WERI-Rb-1 (cell line): ENCODE data around the gene NRF1.

Experiments
- DNase-seq: peaks from one replicate; pipeline ENCODE4 v3.0.0-alpha.2; 2020
- H3K27ac ChIP-seq: fragments of 250-450 bp; sonication (Bioruptor Pico); 2 replicates; pipeline ENCODE4 v1.5.1; 2020; ENCODE audit warnings: mild to moderate bottlenecking, moderate library complexity
- H3K27me3 ChIP-seq: fragments of 250-450 bp; sonication (Bioruptor Pico); 2 replicates; pipeline ENCODE4 v1.5.1; 2021; ENCODE audit warnings: mild to moderate bottlenecking, low read depth, moderate library complexity; ENCODE audit not compliant: insufficient read depth, severe bottlenecking
- H3K36me3 ChIP-seq: fragments of 250-450 bp; sonication (Bioruptor Pico); 2 replicates; pipeline ENCODE4 v1.5.1; 2020; ENCODE audit warnings: mild to moderate bottlenecking, moderate library complexity
- H3K4me3 ChIP-seq: 2 replicates; pipeline ENCODE4 v1.5.1; 2011; ENCODE audit warnings: low read depth, mild to moderate bottlenecking, control low read depth, low read length
- H3K9me3 ChIP-seq: fragments of 250-450 bp; sonication (Bioruptor Pico); 2 replicates; pipeline ENCODE4 v1.5.1; 2021; ENCODE audit warnings: mild to moderate bottlenecking, moderate library complexity; ENCODE audit not compliant: severe bottlenecking
- TF ChIP-seq, protein P1 (sequence below): IDR thresholded peaks from 2 replicates; pipeline ENCODE4 v1.5.1; 2011; ENCODE audit warnings: low read depth, mild to moderate bottlenecking, control low read depth, inconsistent platforms, low read length

NRF1 gene

GRCh38 chr7:129713544-129713943, 102.0 kb downstream of the NRF1 start:
- H3K27ac ChIP-seq: no peak overlapping the region
- no peaks in the 10 kb centered on the region for H3K27me3 ChIP-seq
- H3K9me3 ChIP-seq: no peaks in the 10 kb centered on the region
- DNase-seq: no peak
- TF ChIP-seq, protein P1, sequence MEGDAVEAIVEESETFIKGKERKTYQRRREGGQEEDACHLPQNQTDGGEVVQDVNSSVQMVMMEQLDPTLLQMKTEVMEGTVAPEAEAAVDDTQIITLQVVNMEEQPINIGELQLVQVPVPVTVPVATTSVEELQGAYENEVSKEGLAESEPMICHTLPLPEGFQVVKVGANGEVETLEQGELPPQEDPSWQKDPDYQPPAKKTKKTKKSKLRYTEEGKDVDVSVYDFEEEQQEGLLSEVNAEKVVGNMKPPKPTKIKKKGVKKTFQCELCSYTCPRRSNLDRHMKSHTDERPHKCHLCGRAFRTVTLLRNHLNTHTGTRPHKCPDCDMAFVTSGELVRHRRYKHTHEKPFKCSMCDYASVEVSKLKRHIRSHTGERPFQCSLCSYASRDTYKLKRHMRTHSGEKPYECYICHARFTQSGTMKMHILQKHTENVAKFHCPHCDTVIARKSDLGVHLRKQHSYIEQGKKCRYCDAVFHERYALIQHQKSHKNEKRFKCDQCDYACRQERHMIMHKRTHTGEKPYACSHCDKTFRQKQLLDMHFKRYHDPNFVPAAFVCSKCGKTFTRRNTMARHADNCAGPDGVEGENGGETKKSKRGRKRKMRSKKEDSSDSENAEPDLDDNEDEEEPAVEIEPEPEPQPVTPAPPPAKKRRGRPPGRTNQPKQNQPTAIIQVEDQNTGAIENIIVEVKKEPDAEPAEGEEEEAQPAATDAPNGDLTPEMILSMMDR: no peak
- H3K36me3 ChIP-seq: peaks cover 57% of the 10 kb centered on the region
- H3K4me3 ChIP-seq: no peak overlapping the region

DNA sequence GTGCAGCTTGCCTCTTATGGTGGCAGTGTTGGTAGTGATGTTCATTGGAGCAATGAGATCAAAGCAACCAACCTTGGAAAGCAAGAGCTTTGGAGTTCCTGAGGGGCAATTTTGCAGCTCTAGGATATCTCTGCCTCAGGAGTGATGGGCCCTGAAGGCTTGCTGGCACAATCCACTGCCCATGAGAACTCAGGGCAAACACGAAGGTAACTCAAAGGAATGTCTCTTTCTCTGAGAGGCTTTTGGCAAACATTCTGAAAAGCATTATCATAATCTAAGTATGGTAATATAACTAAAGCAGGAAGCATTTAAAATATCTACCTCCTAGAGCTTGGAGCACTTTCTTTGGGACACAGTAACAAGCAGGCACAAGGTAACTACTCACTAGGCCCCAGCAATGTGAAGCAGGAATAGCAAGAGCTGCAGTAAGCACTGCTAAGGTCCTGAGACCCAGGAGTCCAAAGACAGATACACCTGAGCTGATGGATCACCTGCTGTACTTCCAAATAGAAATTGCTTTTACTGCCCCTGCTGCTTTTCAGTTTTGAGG, 103.1 kb downstream of the NRF1 start:
- Histone ChIP-seq H3K9me3 (no peaks in the 10 kb centered on the region), H3K4me3 (no peak overlapping the region), H3K27me3 (no peaks in the 10 kb centered on the region), H3K36me3 (peaks cover 56% of the 10 kb centered on the region), H3K27ac (no peak overlapping the region)
- TF ChIP-seq, protein P1: no peak
- DNase-seq: no peak

GRCh38 chr7:129719980-129720732, 108.6 kb downstream of the NRF1 start:
- no peak overlapping the region for H3K27ac ChIP-seq
- DNase-seq: no peak
- no peaks in the 10 kb centered on the region for H3K9me3 ChIP-seq
- TF ChIP-seq, protein P1: no peak
- H3K36me3 ChIP-seq: peaks cover 46% of the 10 kb centered on the region
- no peaks in the 10 kb centered on the region for H3K27me3 ChIP-seq
- no peak overlapping the region for H3K4me3 ChIP-seq

DNA sequence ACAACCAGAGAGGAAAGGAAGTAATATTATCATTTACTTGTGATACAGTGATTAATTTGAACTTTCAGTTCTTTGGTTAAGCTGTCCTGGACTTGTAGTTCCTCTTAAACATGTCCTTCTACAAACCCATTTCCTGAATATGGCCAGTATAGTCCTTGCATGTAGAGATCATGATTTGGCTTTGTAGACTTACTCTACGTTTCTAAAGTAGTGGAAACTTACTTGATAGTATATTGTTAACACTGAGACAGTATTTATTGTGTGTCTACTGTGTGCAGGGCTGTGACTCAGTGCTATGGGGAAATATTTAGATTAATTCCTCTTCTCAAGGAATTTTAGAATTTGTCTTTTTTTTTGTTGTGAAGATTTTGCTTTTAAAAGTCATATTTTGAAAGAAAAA, 109.5 kb downstream of the NRF1 start:
- Histone ChIP-seq H3K27ac (no peak overlapping the region), H3K4me3 (no peak overlapping the region), H3K9me3 (no peaks in the 10 kb centered on the region), H3K36me3 (peaks cover 45% of the 10 kb centered on the region), H3K27me3 (no peaks in the 10 kb centered on the region)
- TF ChIP-seq, protein P1: no peak
- DNase-seq: no peak

GRCh38 chr7:129723679-129724078, 112.2 kb downstream of the NRF1 start:
- TF ChIP-seq, protein P1: no peak

More at GRCh38 chr7:129723679-129724078, 112.2 kb downstream of the NRF1 start:
- no peak overlapping the region for H3K4me3 ChIP-seq
- H3K36me3 ChIP-seq: peaks cover 40% of the 10 kb centered on the region
- no peaks in the 10 kb centered on the region for H3K9me3 ChIP-seq
- DNase-seq: no peak
- no peak overlapping the region for H3K27ac ChIP-seq
- H3K27me3 ChIP-seq: no peaks in the 10 kb centered on the region
